ENCODE measurements around the gene ART5.
"Not testable (repeated sequence)": the region's sequence is repeated elsewhere in the genome, so short reads cannot be mapped to it uniquely, and the experiment has no call there.

The ART5 gene

DNA sequence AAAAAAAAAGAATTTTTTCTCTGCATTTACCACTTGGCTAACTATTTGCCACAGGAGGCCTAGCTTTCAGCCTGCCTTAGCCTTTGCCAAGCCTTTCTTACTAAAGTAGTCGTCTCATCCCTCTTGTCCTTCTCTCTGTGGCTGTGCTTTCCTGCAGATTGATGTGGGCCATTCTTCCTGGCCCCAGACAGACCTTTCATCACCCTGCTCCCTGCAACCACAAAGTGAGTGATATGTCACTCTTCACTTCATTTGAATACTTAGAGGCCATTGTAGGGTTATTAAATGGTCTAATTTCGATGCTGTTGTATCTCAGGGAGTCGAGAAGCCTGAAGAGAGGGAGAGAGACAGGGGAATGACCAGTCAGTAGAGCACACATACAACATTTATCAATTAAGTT, 37.6 kb downstream of the ART5 start:
- TF ChIP-seq, protein P1, sequence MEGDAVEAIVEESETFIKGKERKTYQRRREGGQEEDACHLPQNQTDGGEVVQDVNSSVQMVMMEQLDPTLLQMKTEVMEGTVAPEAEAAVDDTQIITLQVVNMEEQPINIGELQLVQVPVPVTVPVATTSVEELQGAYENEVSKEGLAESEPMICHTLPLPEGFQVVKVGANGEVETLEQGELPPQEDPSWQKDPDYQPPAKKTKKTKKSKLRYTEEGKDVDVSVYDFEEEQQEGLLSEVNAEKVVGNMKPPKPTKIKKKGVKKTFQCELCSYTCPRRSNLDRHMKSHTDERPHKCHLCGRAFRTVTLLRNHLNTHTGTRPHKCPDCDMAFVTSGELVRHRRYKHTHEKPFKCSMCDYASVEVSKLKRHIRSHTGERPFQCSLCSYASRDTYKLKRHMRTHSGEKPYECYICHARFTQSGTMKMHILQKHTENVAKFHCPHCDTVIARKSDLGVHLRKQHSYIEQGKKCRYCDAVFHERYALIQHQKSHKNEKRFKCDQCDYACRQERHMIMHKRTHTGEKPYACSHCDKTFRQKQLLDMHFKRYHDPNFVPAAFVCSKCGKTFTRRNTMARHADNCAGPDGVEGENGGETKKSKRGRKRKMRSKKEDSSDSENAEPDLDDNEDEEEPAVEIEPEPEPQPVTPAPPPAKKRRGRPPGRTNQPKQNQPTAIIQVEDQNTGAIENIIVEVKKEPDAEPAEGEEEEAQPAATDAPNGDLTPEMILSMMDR (IDR thresholded peaks at IDR 0.05; ENCODE audit: extremely low read depth, insufficient read depth, missing control alignments), result no peak
- no peak for DNase-seq (ENCODE audit: low spot score)
- in situ Hi-C loops (cut with MboI; ENCODE audit: low pct_unique_long_range_greater_than_20kb, low sequenced_read_pairs, unreplicated experiment), result no loop called here

- in situ Hi-C loops (cut with MboI; ENCODE audit: low pct_unique_long_range_greater_than_20kb, low sequenced_read_pairs, unreplicated experiment); DNase-seq (ENCODE audit: low spot score): not testable (repeated sequence)
Observed at GRCh38 chr11:3600201-3600600, 41.6 kb downstream of the ART5 start.

- in situ Hi-C loops (cut with MboI; ENCODE audit: low pct_unique_long_range_greater_than_20kb, low sequenced_read_pairs, unreplicated experiment); DNase-seq (ENCODE audit: low spot score): not testable (repeated sequence)
Observed at GRCh38 chr11:3597743-3598142, 44.0 kb downstream of the ART5 start.

GRCh38 chr11:3591326-3591725, 50.5 kb downstream of the ART5 start:
- in situ Hi-C loops (cut with MboI; ENCODE audit: low pct_unique_long_range_greater_than_20kb, low sequenced_read_pairs, unreplicated experiment); DNase-seq (ENCODE audit: low spot score): not testable (repeated sequence)

- DNase-seq (ENCODE audit: low spot score); in situ Hi-C loops (cut with MboI; ENCODE audit: low pct_unique_long_range_greater_than_20kb, low sequenced_read_pairs, unreplicated experiment): not testable (repeated sequence)
Observed at GRCh38 chr11:3590193-3590592, 51.6 kb downstream of the ART5 start.

DNA sequence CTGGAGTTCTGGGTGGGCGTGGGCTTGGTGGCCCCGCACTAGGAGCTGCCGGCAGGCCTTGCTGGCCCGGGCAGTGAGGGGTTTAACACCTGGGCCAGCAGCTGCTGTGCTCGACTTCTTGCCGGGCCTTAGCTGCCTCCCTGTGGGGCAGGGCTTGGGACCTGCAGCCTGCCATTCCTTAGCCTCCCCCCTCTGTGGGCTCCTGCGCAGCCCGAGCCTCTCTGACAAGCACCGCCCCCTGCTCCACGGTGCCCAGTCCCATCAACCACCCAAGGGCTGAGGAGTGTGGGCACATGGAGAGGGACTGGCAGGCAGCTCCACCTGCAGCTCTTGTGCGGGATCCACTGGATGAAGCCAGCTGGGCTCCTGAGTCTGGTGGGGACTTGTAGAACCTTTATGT, 53.0 kb downstream of the ART5 start:
- DNase-seq (ENCODE audit: low spot score); in situ Hi-C loops (cut with MboI; ENCODE audit: low pct_unique_long_range_greater_than_20kb, low sequenced_read_pairs, unreplicated experiment): not testable (repeated sequence)
